ENCODE data around the gene SPATS2.
"Not testable (repeated sequence)": the region's sequence is repeated elsewhere in the genome, so short reads cannot be mapped to it uniquely, and the experiment has no call there.

SPATS2 gene

GRCh38 chr12:49414364-49414763, 47.1 kb downstream of the SPATS2 start:
- DNase-seq: no peak

GRCh38 chr12:49415521-49415970, 48.3 kb downstream of the SPATS2 start:
- DNase-seq: no peak

GRCh38 chr12:49416892-49417291, 49.6 kb downstream of the SPATS2 start:
- DNase-seq: no peak

- no peak for DNase-seq
Measured at GRCh38 chr12:49417558-49417957, 50.3 kb downstream of the SPATS2 start.

GRCh38 chr12:49420556-49420955, 53.3 kb downstream of the SPATS2 start:
- no peak for DNase-seq

GRCh38 chr12:49422114-49422513, 54.9 kb downstream of the SPATS2 start:
- no peak for DNase-seq

- DNase-seq: no peak
Measured at GRCh38 chr12:49428793-49429192, 61.5 kb downstream of the SPATS2 start.

- no peak for DNase-seq
Measured at GRCh38 chr12:49432616-49433015, 65.4 kb downstream of the SPATS2 start.

- not testable (repeated sequence) for DNase-seq
Measured at GRCh38 chr12:49436799-49437198, 69.5 kb downstream of the SPATS2 start.

GRCh38 chr12:49439042-49439441, 71.8 kb downstream of the SPATS2 start:
- no peak for DNase-seq

- DNase-seq: no peak
Measured at GRCh38 chr12:49440035-49440434, 72.8 kb downstream of the SPATS2 start.

- no peak for DNase-seq
Measured at GRCh38 chr12:49442915-49443314, 75.7 kb downstream of the SPATS2 start.

- no peak for DNase-seq
Measured at GRCh38 chr12:49446571-49446970, 79.3 kb downstream of the SPATS2 start.

- DNase-seq: no peak
Measured at GRCh38 chr12:49448858-49449257, 81.6 kb downstream of the SPATS2 start.

- DNase-seq: no peak
Measured at GRCh38 chr12:49451468-49452259, 84.4 kb downstream of the SPATS2 start.

- no peak for DNase-seq
Measured at GRCh38 chr12:49455501-49455900, 88.2 kb downstream of the SPATS2 start.

GRCh38 chr12:49456131-49456679, 88.9 kb downstream of the SPATS2 start:
- DNase-seq: no peak

GRCh38 chr12:49458816-49459215, 91.6 kb downstream of the SPATS2 start:
- DNase-seq: no peak

GRCh38 chr12:49461221-49461620, 94.0 kb downstream of the SPATS2 start:
- no peak for DNase-seq

- DNase-seq: no peak
Measured at GRCh38 chr12:49462083-49462744, 95.0 kb downstream of the SPATS2 start.

GRCh38 chr12:49465132-49465531, 97.9 kb downstream of the SPATS2 start:
- no peak for DNase-seq

GRCh38 chr12:49470986-49471385, 103.7 kb downstream of the SPATS2 start:
- DNase-seq: no peak

GRCh38 chr12:49471557-49471956, 104.3 kb downstream of the SPATS2 start:
- DNase-seq: no peak

- no peak for DNase-seq
Measured at GRCh38 chr12:49476091-49476490, 108.8 kb downstream of the SPATS2 start.
